Uterus (tissue), 2 donors: ENCODE data around the gene BIRC7.

Experiments
- POLR2A ChIP-seq, 2 donors: fragments of 450-650 bp; IDR thresholded peaks; one replicate each; pipeline ENCODE4 v1.6.1; 2016; ENCODE audit warnings: antibody characterized with exemption in 2 of 2, mild to moderate bottlenecking in 1 of 2, moderate library complexity in 1 of 2
- TF ChIP-seq, protein P1 (sequence below), 4 experiments: fragments of 200-600 bp in 2 of 4; fragments of 450-650 bp in 2 of 4; sonication (generic) in 2 of 4; IDR thresholded peaks; one replicate each; pipeline ENCODE4 v1.5.1; 2016 to 2019; ENCODE audit warnings: antibody characterized with exemption in 4 of 4, mild to moderate bottlenecking in 2 of 4, moderate library complexity in 1 of 4

DNA sequence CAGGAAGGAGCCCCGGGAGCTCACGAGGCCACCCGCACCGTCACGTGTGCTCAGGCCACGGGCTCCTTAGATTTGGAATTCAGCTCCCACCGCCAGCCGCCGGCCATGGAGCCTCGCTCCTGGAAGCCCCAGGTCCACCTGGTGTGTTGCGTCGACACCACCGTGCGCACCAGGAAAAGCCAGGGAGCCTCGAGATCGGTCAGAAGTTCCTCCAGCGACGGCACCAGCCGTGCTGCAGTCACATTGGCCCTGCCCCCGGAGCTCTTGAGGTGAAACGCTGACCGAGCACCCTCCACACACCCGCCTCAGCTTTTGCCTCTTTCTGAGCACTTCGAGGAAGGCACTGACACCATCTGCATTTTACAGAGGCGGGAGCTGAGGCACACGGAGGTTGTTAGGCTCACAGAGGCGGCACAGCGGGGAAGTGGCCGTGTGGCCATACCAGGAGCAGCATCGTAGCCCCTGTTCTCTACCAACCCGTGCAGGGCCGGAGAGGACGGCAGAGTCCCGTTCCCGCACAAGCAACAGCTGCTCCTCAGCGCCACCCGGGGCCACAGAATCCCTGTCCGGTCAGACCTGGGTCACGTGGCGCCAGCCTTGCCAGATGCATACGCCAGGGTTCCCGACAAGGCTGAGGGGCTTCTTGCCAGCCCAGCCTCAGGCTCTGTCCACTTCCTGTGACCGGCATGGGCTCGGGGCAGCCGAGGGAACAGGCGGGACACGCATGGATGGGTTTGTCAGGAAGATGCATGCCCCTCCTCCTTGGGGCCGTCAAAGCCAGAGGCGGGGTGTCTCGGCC lies 11.0 kb downstream of the BIRC7 start:
- TF ChIP-seq, protein P1, sequence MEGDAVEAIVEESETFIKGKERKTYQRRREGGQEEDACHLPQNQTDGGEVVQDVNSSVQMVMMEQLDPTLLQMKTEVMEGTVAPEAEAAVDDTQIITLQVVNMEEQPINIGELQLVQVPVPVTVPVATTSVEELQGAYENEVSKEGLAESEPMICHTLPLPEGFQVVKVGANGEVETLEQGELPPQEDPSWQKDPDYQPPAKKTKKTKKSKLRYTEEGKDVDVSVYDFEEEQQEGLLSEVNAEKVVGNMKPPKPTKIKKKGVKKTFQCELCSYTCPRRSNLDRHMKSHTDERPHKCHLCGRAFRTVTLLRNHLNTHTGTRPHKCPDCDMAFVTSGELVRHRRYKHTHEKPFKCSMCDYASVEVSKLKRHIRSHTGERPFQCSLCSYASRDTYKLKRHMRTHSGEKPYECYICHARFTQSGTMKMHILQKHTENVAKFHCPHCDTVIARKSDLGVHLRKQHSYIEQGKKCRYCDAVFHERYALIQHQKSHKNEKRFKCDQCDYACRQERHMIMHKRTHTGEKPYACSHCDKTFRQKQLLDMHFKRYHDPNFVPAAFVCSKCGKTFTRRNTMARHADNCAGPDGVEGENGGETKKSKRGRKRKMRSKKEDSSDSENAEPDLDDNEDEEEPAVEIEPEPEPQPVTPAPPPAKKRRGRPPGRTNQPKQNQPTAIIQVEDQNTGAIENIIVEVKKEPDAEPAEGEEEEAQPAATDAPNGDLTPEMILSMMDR (IDR thresholded peaks at IDR 0.05): no peak
- TF ChIP-seq POLR2A (IDR thresholded peaks at IDR 0.05): no peak
